Measurements from ENCODE around the gene ENTREP3. TPM values are rescaled to one million over a fixed set of nuclear protein-coding genes. Genes with fewer than 3 reads are reported as not detected.
A peak's percentile ranks its signal among the peaks of the same experiment; 100 is the strongest.

The ENTREP3 gene
- total RNA-seq, 4 donors from 2014 or later = 9.0 to 21.9 (median 15.7) TPM

GRCh38 chr1:155260276-155260675, 5.0 kb upstream of the ENTREP3 start:
- Histone ChIP-seq H3K27ac (no peak overlapping the region), H3K27me3 (no peaks in the 10 kb centered on the region), H3K36me3 (peaks cover 0 to 18% (median 10%) of the 10 kb centered on the region in 4 donors), H3K4me1 (peaks cover 13 to 27% (median 20%) of the 10 kb centered on the region in 4 donors), H3K9me3 (no peaks in the 10 kb centered on the region), H3K4me3 (no peak overlapping the region)
- WGBS, 2 donors (ENCODE audit: low coverage in 1 of 2) = 96% methylated on average over 5 of the region's 5 CpGs; no CpG with 5 or more reads in 1 of the 2 donors
- no peak for DNase-seq
- TF ChIP-seq POLR2AphosphoS5 (IDR thresholded peaks at IDR 0.05) (no peak), POLR2A (IDR thresholded peaks at IDR 0.05) (no peak), CTCF (IDR thresholded peaks at IDR 0.05) (no peak), EP300 (IDR thresholded peaks at IDR 0.05; ENCODE audit: low read depth) (no peak)
- in situ Hi-C loops (cut with MboI; ENCODE audit: low pct_ligation_motif_present in 1 of 4, low pct_unique_long_range_greater_than_20kb in 1 of 4, low sequenced_read_pairs in 3 of 4) (loop anchor here in 2 of 4 donors (10.0 to 25.0 kb wide), 2 partner anchors 65 to 327 kb away; partner anchors contain the start of gene RUSC1 (in 1 of the 2)), intact Hi-C loops (cut with DNase I; ENCODE audit: low total_unique reads) (no loop called here)

- Histone ChIP-seq H3K4me1 (peaks cover 22 to 35% (median 27%) of the 10 kb centered on the region in 4 donors), H3K27me3 (no peaks in the 10 kb centered on the region), H3K27ac (peak overlapping the region; percentile 91 to 95 (median 92)), H3K9me3 (no peaks in the 10 kb centered on the region), H3K4me3 (peak overlapping the region in 3 of 4 donors; percentile 57 to 81 (median 77)), H3K36me3 (peaks cover 0 to 5% (median 0%) of the 10 kb centered on the region in 4 donors)
- no peak for TF ChIP-seq EP300 (IDR thresholded peaks at IDR 0.05; ENCODE audit: low read depth)
- no peak for TF ChIP-seq POLR2AphosphoS5 (IDR thresholded peaks at IDR 0.05)
- no peak for TF ChIP-seq POLR2A (IDR thresholded peaks at IDR 0.05)
- no peak for TF ChIP-seq CTCF (IDR thresholded peaks at IDR 0.05)
- no peak for DNase-seq
- in situ Hi-C loops (cut with MboI; ENCODE audit: low pct_ligation_motif_present in 1 of 4, low pct_unique_long_range_greater_than_20kb in 1 of 4, low sequenced_read_pairs in 3 of 4) (loop anchor here in 3 of 4 donors (10.0 to 25.0 kb wide), 2 partner anchors 59 to 331 kb away; no protein-coding TSS in a partner anchor), intact Hi-C loops (cut with DNase I; ENCODE audit: low total_unique reads) (loop anchor here (10.0 kb wide), 1 partner anchor 339 kb away; no protein-coding TSS in a partner anchor)
- 84% methylated on average over 18 of the region's 20 CpGs; no CpG with 5 or more reads in 1 of the 2 donors for whole genome bisulfite sequencing, 2 donors (ENCODE audit: low coverage in 1 of 2)
These were observed 972 bp upstream of the ENTREP3 start for GRCh38 chr1:155256058-155256852.

- DNase-seq = peak; percentile 31
- peaks cover 21 to 39% (median 28%) of the 10 kb centered on the region in 4 donors for H3K4me1 ChIP-seq
- H3K27ac ChIP-seq = peak overlapping the region; percentile 91 to 95 (median 92)
- H3K9me3 ChIP-seq = no peaks in the 10 kb centered on the region
- intact Hi-C loops (cut with DNase I; ENCODE audit: low total_unique reads) = loop anchor here (10.0 kb wide), 1 partner anchor 340 kb away; no protein-coding TSS in a partner anchor
- peak overlapping the region; percentile 57 to 98 (median 79) for H3K4me3 ChIP-seq
- in situ Hi-C loops (cut with MboI; ENCODE audit: low pct_ligation_motif_present in 1 of 4, low pct_unique_long_range_greater_than_20kb in 1 of 4, low sequenced_read_pairs in 3 of 4) = loop anchor here in 3 of 4 donors (10.0 to 25.0 kb wide), 2 partner anchors 60 to 333 kb away; no protein-coding TSS in a partner anchor
- no peaks in the 10 kb centered on the region for H3K36me3 ChIP-seq
- WGBS, 2 donors (ENCODE audit: low coverage in 1 of 2) = 7% methylated on average over 28 of the region's 35 CpGs; no CpG with 5 or more reads in 1 of the 2 donors
- H3K27me3 ChIP-seq = no peaks in the 10 kb centered on the region
- TF ChIP-seq CTCF (IDR thresholded peaks at IDR 0.05) (peak in 1 of 5 experiments; percentile 4), EP300 (IDR thresholded peaks at IDR 0.05; ENCODE audit: low read depth) (no peak)
These were observed 505 bp downstream of the ENTREP3 start for GRCh38 chr1:155254714-155255242.

DNA sequence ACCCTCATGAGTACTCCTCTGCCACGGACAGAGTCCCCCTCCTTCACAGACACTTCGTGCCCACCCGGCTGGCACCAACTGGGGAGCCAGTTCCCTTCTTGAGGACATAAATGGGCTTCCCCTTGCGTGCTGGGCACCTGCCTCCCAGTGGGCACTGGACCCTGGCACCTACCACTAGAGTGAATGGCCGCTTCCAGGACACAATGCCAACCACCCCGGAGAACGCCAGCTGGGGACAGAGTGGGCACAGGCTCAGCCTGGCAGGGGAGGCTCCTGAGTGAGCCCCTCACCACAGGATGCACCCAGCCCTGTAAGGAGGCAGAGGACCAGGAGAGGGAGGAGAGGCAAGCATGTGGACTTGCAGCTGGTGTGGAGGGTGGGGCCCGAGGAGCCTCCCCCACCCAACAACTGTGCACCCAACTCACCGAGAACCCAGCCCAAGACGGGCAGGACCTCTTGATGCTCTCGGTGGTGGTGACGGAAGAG, 1.0 kb downstream of the ENTREP3 start:
- Histone ChIP-seq H3K9me3 (no peaks in the 10 kb centered on the region), H3K36me3 (no peaks in the 10 kb centered on the region), H3K27ac (peak overlapping the region; percentile 91 to 95 (median 92)), H3K27me3 (no peaks in the 10 kb centered on the region), H3K4me3 (peak overlapping the region; percentile 57 to 98 (median 79)), H3K4me1 (peaks cover 21 to 39% (median 28%) of the 10 kb centered on the region in 4 donors)
- DNase-seq = no peak
- intact Hi-C loops (cut with DNase I; ENCODE audit: low total_unique reads) (loop anchor here (10.0 kb wide), 1 partner anchor 341 kb away; no protein-coding TSS in a partner anchor), in situ Hi-C loops (cut with MboI; ENCODE audit: low pct_ligation_motif_present in 1 of 4, low pct_unique_long_range_greater_than_20kb in 1 of 4, low sequenced_read_pairs in 3 of 4) (loop anchor here in 3 of 4 donors (10.0 to 25.0 kb wide), 2 partner anchors 61 to 333 kb away; no protein-coding TSS in a partner anchor)
- WGBS, 2 donors (ENCODE audit: low coverage in 1 of 2) = 48% methylated on average over 12 of the region's 12 CpGs; no CpG with 5 or more reads in 1 of the 2 donors
- no peak for TF ChIP-seq POLR2AphosphoS5 (IDR thresholded peaks at IDR 0.05)
- no peak for TF ChIP-seq CTCF (IDR thresholded peaks at IDR 0.05)
- TF ChIP-seq POLR2A (IDR thresholded peaks at IDR 0.05) = no peak
- TF ChIP-seq EP300 (IDR thresholded peaks at IDR 0.05; ENCODE audit: low read depth) = no peak
